SH-SY5Y (cell line): ENCODE data around the gene ATP8A2.

Source experiments
- GATA2 ChIP-seq: IDR thresholded peaks from 2 replicates; pipeline ENCODE4 v1.6.1; 2011; ENCODE audit warnings: mild to moderate bottlenecking, low read depth, low read length
- GATA3 ChIP-seq: IDR thresholded peaks from 2 replicates; pipeline ENCODE4 v1.6.1; 2011; ENCODE audit warnings: low read depth, mild to moderate bottlenecking, low read length, moderate library complexity

- TF ChIP-seq GATA3, result no peak
- no peak for TF ChIP-seq GATA2
These were observed 571.9 kb downstream of the ATP8A2 start for GRCh38 chr13:25943658-25944057.
